Cardiac muscle cell (in vitro differentiated cells and primary cell): ENCODE data around the gene GNAL. TPM values are rescaled to one million over a fixed set of nuclear protein-coding genes. Genes with fewer than 3 reads are reported as not detected.
A peak's percentile ranks its signal among the peaks of the same experiment; 100 is the strongest.
"Not testable (repeated sequence)": the region's sequence is repeated elsewhere in the genome, so short reads cannot be mapped to it uniquely, and the experiment has no call there.

Source experiments
- DNase-seq, 2 donors: peaks; one replicate each; pipeline versions ENCODE4 v3.0.0 to v3.0.0-alpha.2; 2010 to 2017; ENCODE audit warnings: low read depth in 1 of 2, low spot score in 1 of 2
- H3K27ac ChIP-seq: fragments of 200-600 bp; sonication (generic); 2 replicates; pipeline ENCODE4 v1.5.1; 2016
- H3K27me3 ChIP-seq: fragments of 200-600 bp; sonication (generic); 2 replicates; pipeline ENCODE4 v1.6.0; 2016; ENCODE audit warnings: control low read depth
- H3K36me3 ChIP-seq: fragments of 200-600 bp; sonication (generic); 2 replicates; pipeline ENCODE4 v1.5.1; 2016; ENCODE audit warnings: control low read depth
- H3K4me1 ChIP-seq: fragments of 200-600 bp; sonication (generic); 2 replicates; pipeline ENCODE4 v1.8.1; 2017; ENCODE audit warnings: low read depth, mild to moderate bottlenecking, mixed run types
- H3K4me3 ChIP-seq: fragments of 200-600 bp; sonication (generic); 2 replicates; pipeline ENCODE4 v1.5.1; 2016; ENCODE audit warnings: mild to moderate bottlenecking
- H3K9me3 ChIP-seq: fragments of 200-600 bp; sonication (generic); 2 replicates; pipeline ENCODE4 v1.5.1; 2017; ENCODE audit warnings: low read depth, mild to moderate bottlenecking, control low read depth
- CTCF ChIP-seq: IDR thresholded peaks from 2 replicates; pipeline ENCODE4 v1.5.1; 2012; ENCODE audit warnings: low read depth, mild to moderate bottlenecking, low read length
- polyA plus RNA-seq: library from polyadenylated mRNA; unstranded; fragments of >200 nt; fragmentation: Nextera tagmentation; extraction: Ambion mirVana; gene quantifications from 2 replicates; pipeline ENCODE4 v1.2.1, GENCODE V29; 2016
- total RNA-seq: library from RNA; depleted of rRNA; stranded (reverse); fragments of >200 nt; gene quantifications from 2 replicates; pipeline ENCODE4 v1.2.3, GENCODE V29; 2016

Gene GNAL
- total and polyA plus RNA-seq, 2 experiments from 2014 or later, result 10.4 to 10.6 TPM

- no peak for TF ChIP-seq CTCF
- H3K9me3 ChIP-seq, result no peaks in the 10 kb centered on the region
- H3K4me1 ChIP-seq, result peaks cover 4% of the 10 kb centered on the region
- H3K27ac ChIP-seq, result peak within 1 kb of the TSS; percentile 97
- H3K4me3 ChIP-seq, result peak within 1 kb of the TSS; percentile 55
- H3K27me3 ChIP-seq, result no peaks in the 10 kb centered on the region
- H3K36me3 ChIP-seq, result no peaks in the 10 kb centered on the region
- DNase-seq, result peak; percentile 87 to 93
Measured at GRCh38 chr18:11908182-11909060, 219.4 kb downstream of the GNAL start, which contains the start of gene MPPE1. TSS of gene MPPE1 (minus strand) at chr18:11908317. CDS start at chr18:11897264, 11,053 bp downstream.

GRCh38 chr18:11909061-11909455 is 220.0 kb downstream of the GNAL start:
- Histone ChIP-seq H3K4me3 (peak overlapping the region; percentile 55), H3K27me3 (no peaks in the 10 kb centered on the region), H3K27ac (peak overlapping the region; percentile 97), H3K36me3 (no peaks in the 10 kb centered on the region), H3K9me3 (no peaks in the 10 kb centered on the region), H3K4me1 (peaks cover 4% of the 10 kb centered on the region)
- DNase-seq, result no peak
- TF ChIP-seq CTCF, result no peak

- H3K4me3 ChIP-seq, result peak overlapping the region; percentile 55
- no peaks in the 10 kb centered on the region for H3K36me3 ChIP-seq
- H3K27me3 ChIP-seq, result no peaks in the 10 kb centered on the region
- TF ChIP-seq CTCF, result no peak
- H3K27ac ChIP-seq, result peak overlapping the region; percentile 97
- peaks cover 4% of the 10 kb centered on the region for H3K4me1 ChIP-seq
- H3K9me3 ChIP-seq, result no peaks in the 10 kb centered on the region
- DNase-seq, result peak in 1 of 2 donors; percentile 49
Measured at GRCh38 chr18:11909591-11910026, 220.5 kb downstream of the GNAL start.

- not testable (repeated sequence) for H3K36me3 ChIP-seq, H3K4me3 ChIP-seq, H3K9me3 ChIP-seq, DNase-seq, H3K27ac ChIP-seq, H3K27me3 ChIP-seq, H3K4me1 ChIP-seq
Measured at GRCh38 chr18:11916880-11917279, 227.8 kb downstream of the GNAL start.

- H3K9me3 ChIP-seq, H3K27me3 ChIP-seq, H3K27ac ChIP-seq, DNase-seq, H3K4me3 ChIP-seq, H3K4me1 ChIP-seq, H3K36me3 ChIP-seq: not testable (repeated sequence)
Measured at GRCh38 chr18:11919522-11919921, 230.5 kb downstream of the GNAL start.

- no peak for TF ChIP-seq CTCF
- no peak for DNase-seq
- Histone ChIP-seq H3K27me3 (no peaks in the 10 kb centered on the region), H3K27ac (no peak overlapping the region), H3K4me3 (no peak overlapping the region), H3K9me3 (no peaks in the 10 kb centered on the region), H3K4me1 (no peaks in the 10 kb centered on the region), H3K36me3 (no peaks in the 10 kb centered on the region)
Measured at GRCh38 chr18:11923450-11923849, 234.4 kb downstream of the GNAL start.
